ENCODE measurements around the gene MYH9.
"Not testable (repeated sequence)": the region's sequence is repeated elsewhere in the genome, so short reads cannot be mapped to it uniquely, and the experiment has no call there.

DNA sequence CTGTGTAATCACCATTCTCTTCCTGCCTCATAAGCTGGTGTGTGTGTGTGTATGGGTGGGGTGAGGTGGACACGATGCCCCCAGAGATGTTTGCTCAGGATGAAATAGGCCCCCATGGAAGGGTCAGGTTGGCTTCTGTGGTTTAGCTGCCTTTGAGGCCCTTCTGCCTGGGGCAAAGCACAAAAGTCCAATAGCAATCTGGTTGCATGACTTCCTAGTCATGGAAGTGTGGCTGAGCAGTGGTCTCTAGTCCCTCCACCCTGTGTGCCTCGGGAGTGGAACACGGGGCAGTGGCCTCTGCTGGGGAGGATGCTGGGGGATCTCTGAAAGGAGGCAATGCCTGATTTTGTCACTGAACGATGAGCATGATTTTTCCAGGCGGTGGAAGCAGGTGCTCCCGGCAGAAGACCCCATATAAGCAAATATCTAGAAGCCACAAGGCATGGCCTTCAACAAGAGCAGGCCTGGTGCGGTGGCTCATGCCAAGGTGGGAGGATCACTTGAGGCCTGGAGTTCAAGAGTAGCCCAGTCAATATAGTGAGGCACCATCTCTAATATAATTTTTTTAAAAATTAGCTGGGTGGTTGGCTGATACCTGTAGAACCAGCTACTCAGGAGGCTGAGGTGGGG lies 135.7 kb downstream of the MYH9 start:
- TF ChIP-seq, protein P1, sequence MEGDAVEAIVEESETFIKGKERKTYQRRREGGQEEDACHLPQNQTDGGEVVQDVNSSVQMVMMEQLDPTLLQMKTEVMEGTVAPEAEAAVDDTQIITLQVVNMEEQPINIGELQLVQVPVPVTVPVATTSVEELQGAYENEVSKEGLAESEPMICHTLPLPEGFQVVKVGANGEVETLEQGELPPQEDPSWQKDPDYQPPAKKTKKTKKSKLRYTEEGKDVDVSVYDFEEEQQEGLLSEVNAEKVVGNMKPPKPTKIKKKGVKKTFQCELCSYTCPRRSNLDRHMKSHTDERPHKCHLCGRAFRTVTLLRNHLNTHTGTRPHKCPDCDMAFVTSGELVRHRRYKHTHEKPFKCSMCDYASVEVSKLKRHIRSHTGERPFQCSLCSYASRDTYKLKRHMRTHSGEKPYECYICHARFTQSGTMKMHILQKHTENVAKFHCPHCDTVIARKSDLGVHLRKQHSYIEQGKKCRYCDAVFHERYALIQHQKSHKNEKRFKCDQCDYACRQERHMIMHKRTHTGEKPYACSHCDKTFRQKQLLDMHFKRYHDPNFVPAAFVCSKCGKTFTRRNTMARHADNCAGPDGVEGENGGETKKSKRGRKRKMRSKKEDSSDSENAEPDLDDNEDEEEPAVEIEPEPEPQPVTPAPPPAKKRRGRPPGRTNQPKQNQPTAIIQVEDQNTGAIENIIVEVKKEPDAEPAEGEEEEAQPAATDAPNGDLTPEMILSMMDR (IDR thresholded peaks at IDR 0.05) = not testable (repeated sequence)
- not testable (repeated sequence) for TF ChIP-seq POLR2A (IDR thresholded peaks at IDR 0.05; ENCODE audit: low read depth)

Data from esophagus muscularis mucosa (tissue), 3 donors.